IPS-11a (cell line): ENCODE results near the gene VEGFA.

Source experiments
- H3K4me3 ChIP-seq: one replicate; pipeline ENCODE4 v1.5.1; 2013; ENCODE audit warnings: low read depth, low read length, control low read depth

The VEGFA gene

DNA sequence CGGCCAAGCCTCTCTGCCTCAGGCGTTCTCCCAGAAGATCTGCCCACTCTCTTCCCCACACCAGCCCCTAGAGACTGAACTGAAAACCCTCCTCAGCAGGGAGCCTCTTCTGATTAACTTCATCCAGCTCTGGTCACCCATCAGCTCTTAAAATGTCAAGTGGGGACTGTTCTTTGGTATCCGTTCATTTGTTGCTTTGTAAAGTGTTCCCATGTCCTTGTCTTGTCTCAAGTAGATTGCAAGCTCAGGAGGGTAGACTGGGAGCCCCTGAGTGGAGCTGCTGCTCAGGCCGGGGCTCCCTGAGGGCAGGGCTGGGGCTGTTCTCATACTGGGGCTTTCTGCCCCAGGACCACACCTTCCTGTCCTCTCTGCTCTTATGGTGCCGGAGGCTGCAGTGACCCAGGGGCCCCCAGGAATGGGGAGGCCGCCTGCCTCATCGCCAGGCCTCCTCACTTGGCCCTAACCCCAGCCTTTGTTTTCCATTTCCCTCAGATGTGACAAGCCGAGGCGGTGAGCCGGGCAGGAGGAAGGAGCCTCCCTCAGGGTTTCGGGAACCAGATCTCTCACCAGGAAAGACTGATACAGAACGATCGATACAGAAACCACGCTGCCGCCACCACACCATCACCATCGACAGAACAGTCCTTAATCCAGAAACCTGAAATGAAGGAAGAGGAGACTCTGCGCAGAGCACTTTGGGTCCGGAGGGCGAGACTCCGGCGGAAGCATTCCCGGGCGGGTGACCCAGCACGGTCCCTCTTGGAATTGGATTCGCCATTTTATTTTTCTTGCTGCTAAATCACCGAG is 14.2 kb downstream of the VEGFA start:
- no peak overlapping the region for H3K4me3 ChIP-seq

GRCh38 chr6:43785220-43785752 is 15.3 kb downstream of the VEGFA start:
- H3K4me3 ChIP-seq = no peak overlapping the region

GRCh38 chr6:43785904-43786303 is 15.9 kb downstream of the VEGFA start:
- no peak overlapping the region for H3K4me3 ChIP-seq

DNA sequence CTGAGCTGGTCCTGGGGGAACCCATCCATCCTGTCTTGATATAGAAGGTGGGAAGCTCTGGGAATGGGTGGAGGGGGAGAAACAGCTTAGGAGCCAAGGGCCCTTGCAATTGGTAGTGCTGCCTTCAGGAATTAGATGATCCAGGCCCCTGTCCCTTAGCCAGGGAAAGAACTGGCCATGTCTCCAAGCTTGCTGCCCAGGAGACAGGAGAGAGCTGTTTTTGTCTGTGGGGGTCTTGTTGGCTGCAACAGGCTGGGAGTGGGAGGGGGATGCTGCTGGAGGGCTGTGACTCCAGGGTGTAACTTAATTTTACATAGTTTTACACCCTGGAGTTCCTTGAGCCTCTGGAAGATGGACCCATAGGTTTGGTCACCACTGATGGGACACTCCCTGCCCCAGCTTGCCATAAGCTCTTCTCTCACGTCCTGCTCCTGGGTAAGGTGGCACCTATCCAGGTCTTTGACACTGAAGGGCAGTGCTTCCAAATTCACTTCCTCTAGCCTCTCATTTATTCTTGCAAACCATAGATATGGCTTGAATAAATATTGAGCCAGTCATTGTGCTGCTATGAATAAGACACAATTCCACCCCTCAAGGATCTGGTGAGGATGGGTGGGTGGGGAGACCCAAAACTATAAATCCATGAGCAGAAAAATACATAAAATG is 16.8 kb downstream of the VEGFA start:
- H3K4me3 ChIP-seq = no peak overlapping the region

GRCh38 chr6:43788301-43788700 is 18.3 kb downstream of the VEGFA start:
- no peak overlapping the region for H3K4me3 ChIP-seq

DNA sequence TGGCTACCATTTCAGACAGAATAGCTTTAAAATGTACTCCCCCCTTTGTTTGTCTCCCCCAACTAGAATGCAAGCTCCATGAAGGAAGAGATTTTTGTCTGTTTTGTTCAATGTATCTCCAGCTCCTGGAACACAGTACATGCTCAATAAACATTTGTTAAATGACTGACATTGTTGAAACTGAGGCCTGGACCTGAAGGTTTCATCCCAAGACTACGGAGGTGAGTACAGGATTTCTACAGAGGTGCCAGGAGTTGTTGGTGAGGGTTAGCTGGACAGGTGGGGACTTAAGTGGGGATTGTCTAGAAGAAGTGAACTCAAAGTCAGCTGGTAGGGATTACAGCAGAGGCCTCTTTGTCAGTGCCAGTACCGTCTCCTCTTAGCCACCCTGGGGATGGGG is 19.4 kb downstream of the VEGFA start:
- H3K4me3 ChIP-seq = no peak overlapping the region

DNA sequence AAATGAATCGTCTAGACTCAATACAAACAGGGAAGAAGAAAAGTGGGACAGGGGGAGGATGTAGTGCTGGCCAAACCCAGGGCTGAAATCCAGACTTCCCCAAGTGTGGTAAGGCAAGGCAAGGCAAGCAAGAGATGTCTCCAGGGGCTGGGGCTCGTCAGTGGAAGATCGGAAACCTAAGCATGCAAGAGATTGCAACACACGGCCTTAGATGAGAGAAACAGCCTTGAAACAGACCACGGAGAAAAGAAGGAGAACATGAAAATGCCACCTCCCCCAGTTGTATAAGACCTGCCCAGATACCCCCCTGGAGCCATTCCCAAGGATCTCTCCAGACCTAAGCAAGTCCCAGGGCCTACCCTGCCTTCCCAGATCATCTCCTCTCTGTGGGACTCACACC is 20.0 kb downstream of the VEGFA start:
- H3K4me3 ChIP-seq = no peak overlapping the region

DNA sequence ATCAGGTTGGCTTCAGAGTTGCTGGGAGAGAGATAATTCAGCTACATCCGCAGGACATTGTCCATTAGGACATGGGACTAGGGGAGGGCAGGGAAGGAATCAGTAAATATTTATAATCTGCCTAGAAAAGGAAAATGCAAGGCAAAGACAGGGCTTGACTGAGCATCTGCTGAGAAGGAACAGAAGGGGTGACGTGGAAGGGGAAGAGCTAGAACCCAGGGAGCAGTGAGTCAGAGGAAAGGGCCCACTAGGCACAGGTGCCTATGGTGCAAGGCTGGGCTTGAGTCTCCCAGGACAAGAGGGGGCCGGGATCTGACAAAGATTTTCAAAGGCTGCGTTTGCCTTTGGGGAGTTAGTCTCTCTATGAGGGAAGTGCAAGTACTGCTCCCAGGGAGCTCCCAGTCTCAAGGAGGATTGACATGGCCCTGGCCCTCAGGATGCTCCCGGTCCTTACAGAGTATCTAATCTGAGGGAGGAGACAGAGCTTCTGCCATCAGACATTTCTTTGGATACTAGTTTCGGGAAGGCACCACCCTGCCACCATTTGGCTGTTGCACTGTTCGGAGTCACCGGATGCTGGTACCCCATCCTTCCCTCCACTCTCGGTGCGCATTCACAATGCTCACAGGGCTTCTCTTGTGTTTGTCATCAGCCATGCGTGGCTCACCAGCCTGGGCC is 21.9 kb downstream of the VEGFA start:
- no peak overlapping the region for H3K4me3 ChIP-seq

DNA sequence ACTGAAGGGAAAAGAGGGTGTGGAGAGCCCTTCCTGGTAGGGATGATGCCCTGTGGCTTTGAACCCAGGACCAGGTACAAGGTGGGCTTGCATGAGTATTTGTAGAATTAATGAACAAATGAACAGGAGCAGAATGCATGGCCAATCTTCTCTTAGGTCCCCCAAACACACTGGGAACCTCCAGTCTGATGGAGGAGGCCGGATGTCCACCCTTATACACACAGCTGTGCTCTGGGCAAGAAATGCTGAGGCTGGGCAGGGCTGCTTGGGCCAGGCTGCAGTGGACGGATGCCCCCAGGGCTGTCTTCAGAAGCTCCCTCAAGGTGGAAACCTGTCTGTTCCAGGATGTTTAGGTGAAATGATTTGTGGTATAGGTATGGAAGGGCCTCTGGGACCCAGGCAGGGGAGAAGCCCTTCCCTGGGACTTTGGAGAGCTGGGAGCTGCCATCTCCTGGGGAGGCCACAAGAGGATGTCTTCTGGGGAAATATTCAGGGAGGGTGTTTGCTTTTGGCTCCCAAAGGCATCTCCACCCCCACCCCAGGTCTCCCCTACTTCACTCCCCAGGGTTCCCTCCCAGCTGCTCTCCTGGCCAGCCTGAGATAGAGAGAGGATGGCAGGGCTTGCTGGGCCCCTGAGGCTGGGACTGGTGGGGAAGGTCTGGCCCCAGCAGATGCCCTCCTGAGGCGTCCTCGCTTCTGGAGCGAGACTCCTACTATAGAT is 23.3 kb downstream of the VEGFA start:
- no peak overlapping the region for H3K4me3 ChIP-seq

DNA sequence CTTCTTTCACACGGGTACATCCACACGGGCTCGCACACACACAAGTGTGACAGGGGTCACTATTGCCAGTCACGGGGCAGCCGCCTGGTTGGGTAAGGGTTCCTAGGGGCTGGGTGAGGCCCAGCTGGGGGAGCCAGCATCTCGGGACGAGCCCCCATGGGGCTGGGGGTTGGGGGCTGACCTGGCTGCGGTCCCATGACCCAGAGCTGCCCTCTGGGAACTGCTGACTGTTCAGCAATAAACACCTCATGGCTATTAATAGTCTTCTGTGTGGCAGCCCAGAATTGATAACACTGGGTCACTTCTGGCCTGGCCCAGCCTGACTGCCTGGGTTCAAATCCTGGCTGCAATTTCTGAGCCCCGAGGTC is 23.8 kb downstream of the VEGFA start:
- no peak overlapping the region for H3K4me3 ChIP-seq

DNA sequence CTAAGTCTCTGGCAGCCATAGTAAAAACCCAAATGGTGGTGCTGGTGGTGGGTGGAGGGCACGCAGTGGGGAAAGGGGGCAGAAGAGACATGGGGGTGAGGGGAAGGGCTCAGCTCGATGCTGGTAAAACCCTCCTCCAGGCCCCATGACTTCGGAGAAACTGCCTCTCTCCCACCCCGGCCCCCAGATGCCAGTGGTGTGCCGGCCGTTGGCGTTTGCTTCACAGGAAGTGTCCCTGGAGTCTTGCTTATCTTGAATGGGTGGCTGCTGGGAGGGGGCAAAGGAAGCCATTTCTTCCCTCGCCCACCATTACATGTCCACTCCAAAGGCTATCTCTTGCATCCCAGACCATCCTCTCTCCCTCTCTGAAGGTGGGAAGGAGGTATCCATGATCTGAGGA is 25.4 kb downstream of the VEGFA start:
- no peak overlapping the region for H3K4me3 ChIP-seq

DNA sequence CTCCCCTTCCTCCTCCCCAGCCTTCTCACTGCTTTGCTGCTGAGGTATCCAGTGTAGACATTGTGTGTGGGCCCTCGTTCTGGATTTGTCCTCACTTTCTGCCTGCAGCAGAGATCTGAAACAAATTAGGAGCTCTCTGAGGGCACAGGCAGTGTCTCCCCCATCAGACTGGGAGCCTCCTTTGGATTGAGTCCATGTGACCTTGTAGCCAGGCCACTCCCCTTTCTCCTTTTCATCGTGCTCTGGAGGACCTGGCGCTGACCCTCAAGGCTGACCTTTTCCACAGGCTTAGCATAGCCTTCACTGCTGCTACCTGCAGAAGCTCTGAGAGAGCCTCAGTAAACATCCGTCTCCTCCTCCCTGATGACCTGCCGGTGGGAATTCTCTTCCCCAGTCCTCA is 26.2 kb downstream of the VEGFA start:
- no peak overlapping the region for H3K4me3 ChIP-seq

- H3K4me3 ChIP-seq = no peak overlapping the region
Observed at GRCh38 chr6:43796903-43797890, 27.2 kb downstream of the VEGFA start.

DNA sequence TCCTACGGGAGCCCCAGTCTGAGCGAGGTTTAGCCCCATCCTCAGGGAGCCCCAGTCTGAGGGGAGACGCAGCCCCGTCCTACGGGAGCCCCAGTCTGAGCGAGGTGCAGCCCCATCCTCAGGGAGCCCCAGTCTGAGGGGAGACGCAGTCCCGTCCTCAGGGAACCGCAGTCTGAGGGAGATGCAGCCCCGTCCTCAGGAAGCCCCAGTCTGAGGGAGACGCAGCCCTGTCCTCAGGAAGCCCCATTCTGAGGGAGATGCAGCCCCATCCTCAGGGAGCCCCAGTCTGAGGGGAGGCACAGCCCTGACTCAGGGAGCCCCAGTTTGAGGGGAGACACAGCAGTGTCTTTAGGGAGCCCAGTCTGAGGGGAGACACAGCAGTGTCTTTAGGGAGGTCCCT is 27.9 kb downstream of the VEGFA start:
- no peak overlapping the region for H3K4me3 ChIP-seq

GRCh38 chr6:43798688-43799444 is 28.9 kb downstream of the VEGFA start:
- no peak overlapping the region for H3K4me3 ChIP-seq

DNA sequence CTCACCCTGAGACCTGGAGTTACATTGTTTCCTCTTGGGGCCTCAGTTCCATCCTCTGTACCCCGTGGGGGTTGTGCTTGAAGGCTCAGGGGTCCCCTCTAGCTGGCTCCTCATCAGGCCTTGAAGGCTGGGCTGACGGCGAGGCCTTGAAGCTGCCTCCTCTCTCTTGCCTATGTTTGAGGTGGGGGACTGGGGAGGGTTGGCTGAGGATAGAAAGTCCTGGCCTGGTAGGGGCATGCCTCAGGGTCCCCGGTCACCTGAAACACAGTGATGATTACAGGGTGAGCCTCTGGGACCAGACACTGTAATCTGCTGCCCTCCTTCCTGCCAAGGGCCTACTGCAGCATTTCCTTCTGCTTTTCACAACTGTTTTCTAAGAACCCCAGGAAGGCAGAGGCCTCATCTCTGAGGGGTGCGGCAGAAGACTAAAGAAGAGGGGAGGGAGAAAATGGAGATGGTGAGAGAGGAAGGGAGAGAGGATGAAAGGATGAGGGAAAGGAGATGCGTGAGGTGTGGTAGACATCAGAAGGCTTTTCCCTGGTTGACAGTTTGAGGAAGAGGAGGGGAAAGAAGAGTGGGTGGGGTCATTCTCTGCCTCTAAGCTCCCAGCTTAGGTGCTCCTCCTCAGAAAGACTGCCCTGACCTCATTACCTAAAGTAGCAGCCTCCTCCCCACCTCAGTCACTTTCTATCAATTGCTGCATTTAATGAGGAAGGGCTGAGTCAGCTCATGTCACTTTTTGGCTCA is 29.7 kb downstream of the VEGFA start:
- no peak overlapping the region for H3K4me3 ChIP-seq

DNA sequence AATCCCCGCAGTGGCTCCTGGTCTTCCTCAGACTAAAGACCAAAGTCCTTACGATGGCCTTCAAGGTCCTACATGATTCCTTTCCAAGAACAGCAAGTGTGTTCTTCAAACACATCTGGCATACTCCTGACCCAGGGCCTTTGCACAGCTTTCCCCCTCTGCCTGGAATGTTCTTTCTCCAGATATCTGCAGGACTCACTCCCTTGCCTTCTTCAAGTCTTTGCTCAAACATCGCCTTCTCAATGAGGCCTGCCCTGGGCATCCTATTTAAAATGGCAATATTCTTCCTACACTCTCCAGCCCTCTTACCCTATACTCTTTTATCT is 30.2 kb downstream of the VEGFA start:
- no peak overlapping the region for H3K4me3 ChIP-seq

- H3K4me3 ChIP-seq = no peak overlapping the region
Observed at GRCh38 chr6:43800746-43801494, 30.9 kb downstream of the VEGFA start.
